ENCODE measurements around the gene CFAP298.
"Not testable (repeated sequence)": the region's sequence is repeated elsewhere in the genome, so short reads cannot be mapped to it uniquely, and the experiment has no call there.

The CFAP298 gene

GRCh38 chr21:32641710-32642698, 29.8 kb upstream of the CFAP298 start:
- TF ChIP-seq SUZ12 (IDR thresholded peaks at IDR 0.05; ENCODE audit: extremely low read depth, insufficient read depth, insufficient read length) (no peak), YY1 (IDR thresholded peaks at IDR 0.05; ENCODE audit: insufficient read depth, insufficient read length) (no peak), ZNF274 (IDR thresholded peaks at IDR 0.05; ENCODE audit: low read depth, low read length) (no peak)

GRCh38 chr21:32626621-32627196, 14.5 kb upstream of the CFAP298 start:
- H3K36me3 ChIP-seq (ENCODE audit: insufficient read depth, insufficient read length, low read length), result peaks cover 12% of the 10 kb centered on the region
- 0 out of 2 replicates have a peak, but pooled peaks cover 7% of the 10 kb centered on the region for H3K9me3 ChIP-seq (ENCODE audit: insufficient read depth, low read length)
- no peaks in the 10 kb centered on the region for H3K4me1 ChIP-seq (ENCODE audit: insufficient read depth, insufficient read length)
- DNase-seq (ENCODE audit: low read depth, low spot score), result no peak
- H3K27me3 ChIP-seq (ENCODE audit: insufficient read depth, insufficient read length), result no peaks in the 10 kb centered on the region
- H3K4me3 ChIP-seq (ENCODE audit: insufficient read length, low read depth), result no peak overlapping the region
- TF ChIP-seq SUZ12 (IDR thresholded peaks at IDR 0.05; ENCODE audit: extremely low read depth, insufficient read depth, insufficient read length), result no peak
- TF ChIP-seq YY1 (IDR thresholded peaks at IDR 0.05; ENCODE audit: insufficient read depth, insufficient read length), result no peak
- no peak for TF ChIP-seq ZNF274 (IDR thresholded peaks at IDR 0.05; ENCODE audit: low read depth, low read length)
- no peak overlapping the region for H3K9ac ChIP-seq (ENCODE audit: insufficient read length, low read depth)

More at GRCh38 chr21:32641710-32642698, 29.8 kb upstream of the CFAP298 start:
- no peak overlapping the region for H3K4me3 ChIP-seq (ENCODE audit: insufficient read length, low read depth)
- no peaks in the 10 kb centered on the region for H3K27me3 ChIP-seq (ENCODE audit: insufficient read depth, insufficient read length)
- H3K36me3 ChIP-seq (ENCODE audit: insufficient read depth, insufficient read length, low read length), result peaks cover 30% of the 10 kb centered on the region
- H3K4me1 ChIP-seq (ENCODE audit: insufficient read depth, insufficient read length), result no peaks in the 10 kb centered on the region
- H3K9ac ChIP-seq (ENCODE audit: insufficient read length, low read depth), result no peak overlapping the region
- DNase-seq (ENCODE audit: low read depth, low spot score), result no peak
- H3K9me3 ChIP-seq (ENCODE audit: insufficient read depth, low read length), result no peaks in the 10 kb centered on the region

GRCh38 chr21:32618218-32618617, 6.0 kb upstream of the CFAP298 start:
- H3K9me3 ChIP-seq (ENCODE audit: insufficient read depth, low read length); H3K4me1 ChIP-seq (ENCODE audit: insufficient read depth, insufficient read length); H3K9ac ChIP-seq (ENCODE audit: insufficient read length, low read depth); DNase-seq (ENCODE audit: low read depth, low spot score); H3K4me3 ChIP-seq (ENCODE audit: insufficient read length, low read depth); H3K36me3 ChIP-seq (ENCODE audit: insufficient read depth, insufficient read length, low read length); H3K27me3 ChIP-seq (ENCODE audit: insufficient read depth, insufficient read length): not testable (repeated sequence)

- TF ChIP-seq YY1 (IDR thresholded peaks at IDR 0.05; ENCODE audit: insufficient read depth, insufficient read length), result no peak
- no peak for TF ChIP-seq ZNF274 (IDR thresholded peaks at IDR 0.05; ENCODE audit: low read depth, low read length)
- no peak for TF ChIP-seq SUZ12 (IDR thresholded peaks at IDR 0.05; ENCODE audit: extremely low read depth, insufficient read depth, insufficient read length)
- H3K4me3 ChIP-seq (ENCODE audit: insufficient read length, low read depth), result peak overlapping the region; percentile 99
- H3K9ac ChIP-seq (ENCODE audit: insufficient read length, low read depth), result peak overlapping the region; percentile 99
- H3K4me1 ChIP-seq (ENCODE audit: insufficient read depth, insufficient read length), result no peaks in the 10 kb centered on the region
- H3K9me3 ChIP-seq (ENCODE audit: insufficient read depth, low read length), result no peaks in the 10 kb centered on the region
- H3K27me3 ChIP-seq (ENCODE audit: insufficient read depth, insufficient read length), result no peaks in the 10 kb centered on the region
- no peak for DNase-seq (ENCODE audit: low read depth, low spot score)
- H3K36me3 ChIP-seq (ENCODE audit: insufficient read depth, insufficient read length, low read length), result peaks cover 20% of the 10 kb centered on the region
Observed at GRCh38 chr21:32613436-32614043, 1.4 kb upstream of the CFAP298 start.

GRCh38 chr21:32612999-32613337, 791 bp upstream of the CFAP298 start:
- no peak for DNase-seq (ENCODE audit: low read depth, low spot score)

GRCh38 chr21:32611471-32611997, 643 bp downstream of the CFAP298 start:
- H3K4me3 ChIP-seq (ENCODE audit: insufficient read length, low read depth), result peak overlapping the region; percentile 99
- TF ChIP-seq ZNF274 (IDR thresholded peaks at IDR 0.05; ENCODE audit: low read depth, low read length) (no peak), SUZ12 (IDR thresholded peaks at IDR 0.05; ENCODE audit: extremely low read depth, insufficient read depth, insufficient read length) (no peak), YY1 (IDR thresholded peaks at IDR 0.05; ENCODE audit: insufficient read depth, insufficient read length) (no peak)
- H3K4me1 ChIP-seq (ENCODE audit: insufficient read depth, insufficient read length), result no peaks in the 10 kb centered on the region
- peak overlapping the region; percentile 99 for H3K9ac ChIP-seq (ENCODE audit: insufficient read length, low read depth)
- no peaks in the 10 kb centered on the region for H3K27me3 ChIP-seq (ENCODE audit: insufficient read depth, insufficient read length)
- peaks cover 37% of the 10 kb centered on the region for H3K36me3 ChIP-seq (ENCODE audit: insufficient read depth, insufficient read length, low read length)
- DNase-seq (ENCODE audit: low read depth, low spot score), result no peak
- H3K9me3 ChIP-seq (ENCODE audit: insufficient read depth, low read length), result no peaks in the 10 kb centered on the region

More at GRCh38 chr21:32612999-32613337, 791 bp upstream of the CFAP298 start:
- Histone ChIP-seq H3K27me3 (ENCODE audit: insufficient read depth, insufficient read length) (no peaks in the 10 kb centered on the region), H3K9me3 (ENCODE audit: insufficient read depth, low read length) (no peaks in the 10 kb centered on the region), H3K9ac (ENCODE audit: insufficient read length, low read depth) (peak overlapping the region; percentile 99), H3K4me1 (ENCODE audit: insufficient read depth, insufficient read length) (no peaks in the 10 kb centered on the region), H3K36me3 (ENCODE audit: insufficient read depth, insufficient read length, low read length) (peaks cover 24% of the 10 kb centered on the region), H3K4me3 (ENCODE audit: insufficient read length, low read depth) (peak overlapping the region; percentile 99)
- no peak for TF ChIP-seq SUZ12 (IDR thresholded peaks at IDR 0.05; ENCODE audit: extremely low read depth, insufficient read depth, insufficient read length)
- no peak for TF ChIP-seq YY1 (IDR thresholded peaks at IDR 0.05; ENCODE audit: insufficient read depth, insufficient read length)
- TF ChIP-seq ZNF274 (IDR thresholded peaks at IDR 0.05; ENCODE audit: low read depth, low read length), result no peak

- Histone ChIP-seq H3K36me3 (ENCODE audit: insufficient read depth, insufficient read length, low read length) (peaks cover 43% of the 10 kb centered on the region), H3K9ac (ENCODE audit: insufficient read length, low read depth) (peak overlapping the region; percentile 36), H3K4me3 (ENCODE audit: insufficient read length, low read depth) (peak overlapping the region; percentile 3)
- not testable (repeated sequence) for DNase-seq (ENCODE audit: low read depth, low spot score); H3K4me1 ChIP-seq (ENCODE audit: insufficient read depth, insufficient read length); H3K9me3 ChIP-seq (ENCODE audit: insufficient read depth, low read length); H3K27me3 ChIP-seq (ENCODE audit: insufficient read depth, insufficient read length)
Observed at GRCh38 chr21:32610940-32611339, 1.2 kb downstream of the CFAP298 start.
